DMS 273 (cell line): ENCODE measurements around the gene RMC1.
"Not testable (repeated sequence)": the region's sequence is repeated elsewhere in the genome, so short reads cannot be mapped to it uniquely, and the experiment has no call there.

ENCODE experiments used
- DNase-seq: peaks from one replicate; lab custom pipeline; 2025; ENCODE audit not compliant: unreplicated experiment; lab: John Stamatoyannopoulos, UW

RMC1 gene

GRCh38 chr18:23556145-23556780 is 53.0 kb downstream of the RMC1 start:
- DNase-seq = no peak

DNA sequence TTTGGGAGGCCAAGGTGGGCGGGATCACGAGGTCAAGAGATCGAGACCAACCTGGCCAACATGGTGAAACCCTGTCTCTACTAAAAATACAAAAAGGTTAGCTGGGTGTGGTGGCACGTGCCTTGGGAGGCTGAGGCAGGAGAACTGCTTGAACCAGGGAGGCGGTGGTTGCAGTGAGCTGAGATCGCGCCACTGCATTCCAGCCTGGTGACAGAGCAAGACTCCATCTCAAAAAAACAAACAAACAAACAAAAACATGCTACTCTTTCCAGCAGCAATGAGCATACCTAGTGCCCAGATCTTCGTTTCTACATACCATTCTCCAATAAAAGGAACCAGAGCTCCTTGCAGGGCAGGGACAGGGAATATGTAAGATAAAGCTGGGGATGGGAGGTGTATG is 54.2 kb downstream of the RMC1 start:
- not testable (repeated sequence) for DNase-seq

DNA sequence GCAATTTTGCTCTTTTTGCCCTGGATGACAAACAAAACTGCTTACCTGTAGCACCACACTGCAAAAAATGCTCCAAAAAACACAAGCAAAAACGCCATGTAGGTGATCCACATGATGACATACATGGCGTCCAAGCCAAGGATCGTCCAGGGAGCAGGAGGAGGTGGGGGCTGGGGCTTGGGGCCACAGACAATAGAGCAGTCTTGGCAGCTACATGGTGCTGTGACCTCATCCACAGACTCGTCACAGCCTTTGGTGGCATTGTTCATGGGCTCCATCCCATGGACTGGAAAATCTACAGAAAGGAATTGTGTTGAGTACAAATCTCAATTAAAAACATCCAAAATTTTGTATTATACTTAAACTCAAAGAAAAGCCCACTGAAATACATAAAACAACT is 56.9 kb downstream of the RMC1 start:
- no peak for DNase-seq

GRCh38 chr18:23563377-23564043 is 60.2 kb downstream of the RMC1 start:
- no peak for DNase-seq

DNA sequence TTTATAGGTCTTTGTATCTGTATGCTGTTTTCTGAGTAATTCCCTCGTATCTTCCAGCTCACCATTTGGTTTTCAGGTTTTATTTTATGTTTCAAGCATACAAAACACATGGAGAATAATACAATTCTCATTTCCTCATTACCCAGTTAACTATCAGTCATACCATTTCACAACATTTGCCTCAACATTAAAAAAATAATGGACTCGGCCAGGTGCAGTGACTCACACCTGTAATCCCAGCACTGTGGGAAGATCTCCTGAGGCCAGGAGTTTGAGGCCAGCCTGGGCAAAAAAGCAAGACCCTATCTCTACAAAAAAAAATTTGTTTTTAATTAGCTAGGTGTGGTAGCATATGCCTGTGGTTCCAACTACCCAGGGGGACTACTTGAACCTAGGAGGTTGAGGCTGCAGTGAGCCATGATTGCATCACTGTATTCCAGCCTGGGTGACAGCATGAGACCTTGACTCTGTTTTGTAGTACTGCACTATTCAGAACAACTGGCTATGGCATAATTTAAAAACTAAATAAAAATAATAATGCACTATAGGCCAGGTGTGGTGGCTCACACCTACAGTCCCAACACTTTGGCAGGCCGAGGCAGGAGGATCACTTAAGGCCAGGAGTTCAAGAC is 62.7 kb downstream of the RMC1 start:
- no peak for DNase-seq

DNA sequence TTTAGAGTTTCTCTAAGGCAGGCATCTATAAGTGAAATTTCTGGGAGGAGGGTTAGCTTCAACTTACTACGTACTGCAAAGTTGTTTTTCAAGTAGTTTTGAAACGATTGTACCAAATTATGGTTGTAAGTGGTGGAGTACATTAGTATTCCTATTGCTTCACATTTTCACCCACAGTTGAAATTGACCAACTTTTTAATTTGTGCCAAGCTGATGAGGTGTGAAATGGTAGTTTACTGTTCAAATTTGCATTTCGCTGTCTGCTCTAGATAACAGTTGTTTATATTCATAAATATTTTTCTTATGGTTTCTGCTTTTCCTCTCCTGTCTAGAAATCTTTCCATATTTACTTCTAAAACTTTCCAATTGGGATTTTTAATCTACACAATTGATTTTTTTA is 64.4 kb downstream of the RMC1 start:
- no peak for DNase-seq

DNA sequence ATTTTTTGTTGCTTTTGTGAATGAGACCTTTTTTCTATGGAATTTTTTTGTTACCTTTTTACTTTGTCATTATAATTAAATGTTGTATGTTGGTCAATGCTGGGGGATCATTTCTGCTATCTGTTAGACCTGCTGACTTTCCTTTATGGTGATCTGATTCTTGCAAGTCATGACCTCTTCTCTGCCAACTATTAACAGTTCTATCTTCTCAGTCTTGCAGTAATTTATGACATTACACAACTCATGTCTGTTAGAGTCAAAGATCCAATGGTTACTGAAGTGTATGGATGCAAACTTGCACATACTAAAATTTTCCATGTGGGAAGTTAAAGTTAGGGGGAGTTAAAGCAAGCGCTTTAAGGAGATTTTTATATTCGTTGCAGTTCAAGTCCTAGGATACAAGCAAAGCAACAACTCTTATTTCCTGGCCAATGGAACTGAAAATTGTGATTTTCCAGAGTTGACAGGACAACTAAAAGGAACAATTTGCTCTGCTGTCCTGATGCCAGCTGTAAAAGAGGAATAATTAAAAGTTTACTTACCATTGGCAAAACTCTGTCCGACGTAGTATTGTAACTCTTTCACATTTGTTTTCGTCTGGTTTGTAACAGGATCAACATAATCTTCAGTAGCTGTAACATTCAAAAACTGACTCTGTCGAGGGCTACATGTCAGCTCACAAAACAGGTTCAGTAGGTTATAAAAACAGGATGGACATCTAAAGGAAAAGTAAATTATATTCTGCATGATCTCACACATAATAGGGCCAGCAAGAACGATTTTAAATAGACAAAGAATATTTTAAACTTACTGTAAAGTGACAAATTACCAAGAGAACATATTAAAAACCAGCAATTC is 65.2 kb downstream of the RMC1 start:
- no peak for DNase-seq

DNA sequence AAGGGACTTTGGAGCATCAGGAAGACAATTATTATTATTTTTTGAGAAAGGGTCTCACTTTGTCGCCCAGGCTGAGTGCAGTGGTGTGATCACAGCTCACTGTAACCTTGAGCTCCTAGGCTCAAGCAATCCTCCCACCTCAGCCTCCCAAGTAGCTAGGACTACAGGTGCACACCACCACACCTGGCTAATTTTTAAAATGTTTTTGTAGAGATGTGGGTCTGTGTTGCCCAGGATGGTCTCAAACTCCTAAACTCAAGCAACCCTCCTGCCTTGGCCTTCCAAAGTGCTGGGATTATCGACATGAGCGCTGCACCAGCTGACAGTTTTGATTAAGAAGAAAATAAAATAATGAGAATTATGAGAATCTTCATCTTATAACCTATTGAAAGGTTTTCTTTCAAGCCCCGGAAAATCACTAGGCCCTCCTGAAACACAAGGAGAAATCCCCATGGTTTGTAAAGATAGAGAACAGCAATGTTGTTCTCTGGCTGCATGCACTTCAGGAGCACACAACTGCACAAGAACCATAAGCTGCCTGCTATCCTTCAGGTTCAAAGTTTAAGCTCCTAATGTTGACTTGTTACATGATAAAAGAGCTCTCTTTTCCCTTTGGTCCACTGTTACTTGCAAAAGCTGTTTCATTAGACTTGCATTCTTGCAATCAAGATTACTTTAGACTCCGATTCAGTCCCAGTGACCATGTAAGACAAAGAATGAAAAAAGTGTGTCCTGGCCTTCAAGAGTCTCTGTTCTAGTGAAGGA is 66.2 kb downstream of the RMC1 start:
- no peak for DNase-seq

DNA sequence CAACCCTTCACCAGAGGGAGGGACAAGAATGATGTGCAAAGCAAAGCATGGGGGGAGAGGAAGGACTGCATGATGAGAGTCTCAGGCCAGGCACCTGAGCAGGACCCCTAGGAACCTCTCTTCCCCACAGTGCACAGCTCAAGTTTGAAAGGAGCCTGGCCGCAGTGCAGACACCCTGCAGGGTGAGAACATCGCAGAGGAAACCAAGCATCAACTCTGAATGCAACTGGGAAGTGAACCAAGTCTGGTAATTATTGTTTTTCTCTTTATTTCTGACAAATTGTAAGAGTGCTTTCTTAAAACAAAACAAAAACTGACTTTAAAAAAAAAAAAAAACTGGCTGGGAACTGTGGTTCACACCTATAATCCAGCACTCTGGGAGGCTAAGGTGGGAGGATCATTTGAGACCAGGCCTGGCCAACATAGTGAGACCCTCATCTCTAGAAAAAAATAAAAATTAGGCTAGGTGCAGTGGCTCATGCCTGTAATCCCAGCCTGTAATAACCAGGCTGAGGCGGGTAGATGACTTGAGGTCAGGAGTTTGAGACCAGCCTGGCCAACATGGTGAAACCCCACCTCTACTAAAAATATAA is 67.7 kb downstream of the RMC1 start:
- DNase-seq = no peak

DNA sequence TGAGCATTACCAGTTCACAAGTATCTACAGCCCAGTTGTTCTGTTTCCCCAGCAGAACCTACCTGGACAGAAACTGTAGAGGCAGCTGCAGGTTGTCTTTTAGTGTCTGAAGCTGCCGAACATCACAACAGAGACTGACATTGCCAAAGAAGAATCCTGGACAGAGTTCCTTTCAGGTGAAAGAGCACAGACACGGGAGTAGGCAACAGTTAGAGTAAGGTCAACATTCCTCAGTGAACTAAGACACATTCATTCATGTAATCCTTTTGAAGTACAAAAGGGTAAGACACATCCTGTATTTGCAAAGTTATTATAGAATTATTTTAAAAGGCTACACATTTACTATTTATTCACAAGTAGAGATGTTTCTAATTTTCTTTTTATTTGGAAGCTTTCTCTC is 68.7 kb downstream of the RMC1 start:
- no peak for DNase-seq

- DNase-seq = no peak
Observed at GRCh38 chr18:23572570-23572969, 69.3 kb downstream of the RMC1 start.

DNA sequence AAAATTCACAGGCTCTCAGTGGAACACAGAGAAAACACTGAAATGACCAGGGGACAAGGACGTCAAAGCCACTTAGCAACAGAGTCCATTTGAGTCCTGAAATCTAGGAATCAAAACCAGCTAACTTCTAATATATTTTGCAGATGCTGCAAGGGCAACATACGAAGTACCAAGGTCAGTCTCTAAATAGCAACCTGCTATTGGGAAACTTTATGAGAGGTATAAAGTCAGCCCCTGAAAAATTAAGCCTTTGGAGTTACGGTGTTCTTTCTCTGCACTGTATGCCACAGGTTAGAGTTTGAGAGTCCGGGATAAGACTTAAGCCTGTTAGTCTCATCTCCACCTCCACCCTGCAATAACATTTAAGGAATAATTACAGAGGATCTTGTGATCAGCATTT is 69.7 kb downstream of the RMC1 start:
- DNase-seq = no peak

DNA sequence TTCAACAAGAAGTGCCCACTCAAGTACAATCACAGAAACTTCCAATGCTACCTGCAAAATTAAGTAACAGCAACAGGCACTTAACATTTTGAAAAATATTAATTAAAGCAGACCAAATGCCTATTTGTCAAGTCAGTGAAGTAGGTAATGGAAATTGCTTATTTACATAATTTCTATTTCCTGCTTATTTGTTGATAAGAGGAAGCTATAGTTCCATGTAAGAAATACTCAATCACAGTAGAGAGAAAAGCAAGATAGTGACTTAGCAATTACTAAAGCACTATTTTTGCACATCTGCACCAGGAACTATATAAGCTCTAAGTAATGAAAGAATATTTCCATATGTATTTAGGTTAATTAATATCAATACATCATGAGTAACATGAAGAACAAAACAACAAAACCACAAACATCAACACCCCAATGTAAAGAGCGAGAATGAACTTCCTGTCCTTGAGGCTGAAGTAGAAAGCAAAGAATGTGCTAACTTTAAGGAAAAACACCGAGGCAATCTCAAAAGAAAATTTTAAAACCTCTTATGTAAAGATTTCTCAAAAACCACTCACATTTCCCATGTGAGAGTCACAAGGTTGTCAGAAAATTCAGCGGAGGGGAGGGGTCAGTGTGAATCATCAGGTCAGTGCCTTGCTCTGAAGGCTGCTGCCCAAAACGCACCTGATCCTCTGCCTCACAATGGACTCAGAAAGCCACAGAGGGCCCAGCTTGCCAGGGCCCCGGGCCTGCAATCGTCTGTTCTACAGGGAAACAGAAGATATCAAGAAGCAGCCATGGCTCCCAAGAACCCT is 70.5 kb downstream of the RMC1 start:
- DNase-seq = no peak

- no peak for DNase-seq
Observed at GRCh38 chr18:23574611-23575308, 71.4 kb downstream of the RMC1 start.

GRCh38 chr18:23575309-23575651 is 72.0 kb downstream of the RMC1 start:
- DNase-seq = no peak

DNA sequence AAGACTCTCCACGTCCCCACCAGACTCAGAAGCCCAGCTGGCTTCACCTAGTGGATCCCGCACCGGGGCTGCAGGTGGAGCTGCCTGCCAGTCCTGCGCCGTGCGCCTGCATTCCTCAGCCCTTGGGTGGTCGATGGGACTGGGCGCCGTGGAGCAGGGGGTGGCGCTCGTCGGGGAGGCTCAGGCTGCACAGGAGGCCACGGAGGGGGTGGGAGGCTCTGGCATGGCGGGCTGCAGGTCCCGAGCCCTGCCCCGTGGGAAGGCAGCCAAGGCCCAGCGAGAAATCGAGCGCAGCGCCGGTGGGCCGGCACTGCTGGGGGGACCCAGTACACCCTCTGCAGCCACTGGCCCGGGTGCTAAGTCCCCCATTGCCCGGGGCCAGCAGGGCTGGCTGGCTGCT is 74.2 kb downstream of the RMC1 start:
- DNase-seq = not testable (repeated sequence)

DNA sequence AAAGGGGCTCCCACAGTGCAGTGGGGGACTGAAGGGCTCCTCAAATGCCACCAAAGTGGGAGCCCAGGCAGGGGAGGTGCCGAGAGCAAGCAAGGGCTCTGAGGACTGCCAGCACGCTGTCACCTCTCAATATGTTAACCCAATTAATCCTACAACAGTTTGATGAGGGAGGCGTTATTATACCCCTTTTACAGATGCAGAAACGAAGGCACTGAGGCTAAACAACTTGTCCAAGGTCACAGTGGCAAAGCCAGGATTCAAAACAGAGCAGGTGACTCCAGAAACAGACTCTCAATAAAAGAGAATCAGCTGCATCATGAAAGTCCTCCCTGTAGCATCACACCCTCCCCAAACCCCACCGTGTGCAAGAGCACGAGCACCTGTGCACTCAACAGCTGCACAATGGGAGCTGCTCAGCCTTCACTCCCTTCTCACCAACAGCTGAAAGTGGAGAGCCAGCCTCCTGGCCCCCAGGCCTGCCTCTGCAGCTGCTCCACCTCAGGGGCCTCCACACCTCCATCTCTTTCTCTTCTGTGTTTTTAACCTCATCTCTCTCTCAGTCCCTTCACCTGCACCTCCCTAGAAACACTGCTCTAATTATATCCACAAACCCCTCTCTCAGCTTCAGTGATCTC is 74.9 kb downstream of the RMC1 start:
- DNase-seq = no peak

GRCh38 chr18:23578891-23579653 is 75.8 kb downstream of the RMC1 start:
- DNase-seq = no peak
